NCI-H2196 treated with DMSO at 0.1 percent for 48 hours (cell line): ENCODE data around the gene ANKRD31.
"Not testable (repeated sequence)": the region's sequence is repeated elsewhere in the genome, so short reads cannot be mapped to it uniquely, and the experiment has no call there.

Experiments used
- DNase-seq: peaks from one replicate; lab custom pipeline; 2025; ENCODE audit not compliant: unreplicated experiment; lab: John Stamatoyannopoulos, UW

Gene ANKRD31

DNA sequence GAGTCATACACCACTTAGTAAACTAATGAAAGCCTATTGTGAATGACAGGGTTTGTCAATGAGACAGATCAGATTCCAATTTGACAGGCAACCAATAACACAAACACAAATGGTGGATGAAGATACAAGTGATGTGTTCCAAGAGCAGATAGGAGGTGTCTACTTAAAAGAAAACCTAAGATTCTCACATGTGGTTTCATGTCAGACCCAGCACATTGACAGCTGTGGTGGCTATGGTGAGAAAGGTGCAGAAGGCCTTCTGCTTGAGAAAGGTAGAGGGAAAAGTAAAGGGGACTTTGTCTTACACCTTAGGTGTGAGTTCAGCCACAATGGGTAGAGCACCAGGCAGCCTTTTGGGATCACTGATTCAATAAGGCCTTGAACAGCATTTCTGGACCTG, 11.2 kb downstream of the ANKRD31 start:
- no peak for DNase-seq

- not testable (repeated sequence) for DNase-seq
These were observed 15.9 kb downstream of the ANKRD31 start for GRCh38 chr5:75220787-75221186.

DNA sequence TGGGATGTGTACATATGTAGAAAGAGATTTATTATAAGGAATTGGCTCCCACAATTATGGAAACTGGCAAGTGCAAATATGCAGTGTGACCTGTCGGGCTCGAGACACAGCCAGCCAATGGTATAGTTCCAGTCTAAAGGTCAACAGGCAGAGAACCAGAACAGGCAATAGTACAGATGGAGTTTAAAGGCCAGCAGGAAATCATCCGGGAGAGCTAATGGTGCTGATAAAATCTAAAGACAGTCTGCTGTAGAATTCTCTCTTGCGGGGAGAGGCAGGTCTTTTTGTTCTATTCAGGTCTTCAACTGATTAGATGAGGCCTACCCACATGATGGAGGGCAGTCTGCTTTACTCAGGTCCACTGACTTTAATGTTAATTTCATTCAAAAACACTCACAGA, 21.8 kb downstream of the ANKRD31 start:
- DNase-seq = no peak

DNA sequence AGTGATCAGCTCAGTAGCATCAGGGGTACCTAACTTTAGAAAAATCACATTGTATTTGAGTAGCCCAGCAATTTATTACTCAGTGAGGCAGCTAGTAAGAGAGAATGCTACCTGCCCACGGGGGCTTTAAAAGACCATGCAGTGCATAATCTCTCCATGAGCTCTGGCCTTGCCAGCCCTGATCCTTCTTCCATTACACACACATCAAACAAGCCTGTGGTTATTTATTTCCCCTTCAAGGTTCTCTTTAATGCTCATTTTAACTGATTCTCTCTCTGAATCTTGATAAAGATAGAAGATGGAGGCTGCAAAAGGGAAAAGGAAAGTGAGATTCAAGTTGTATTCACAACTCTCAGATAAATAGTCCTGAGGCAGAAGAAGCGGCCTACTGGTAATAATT, 22.3 kb downstream of the ANKRD31 start:
- no peak for DNase-seq

GRCh38 chr5:75203604-75204003, 33.1 kb downstream of the ANKRD31 start:
- DNase-seq = no peak

- no peak for DNase-seq
These were observed 33.7 kb downstream of the ANKRD31 start for GRCh38 chr5:75202935-75203334.

GRCh38 chr5:75200776-75201175, 35.9 kb downstream of the ANKRD31 start:
- DNase-seq = no peak

DNA sequence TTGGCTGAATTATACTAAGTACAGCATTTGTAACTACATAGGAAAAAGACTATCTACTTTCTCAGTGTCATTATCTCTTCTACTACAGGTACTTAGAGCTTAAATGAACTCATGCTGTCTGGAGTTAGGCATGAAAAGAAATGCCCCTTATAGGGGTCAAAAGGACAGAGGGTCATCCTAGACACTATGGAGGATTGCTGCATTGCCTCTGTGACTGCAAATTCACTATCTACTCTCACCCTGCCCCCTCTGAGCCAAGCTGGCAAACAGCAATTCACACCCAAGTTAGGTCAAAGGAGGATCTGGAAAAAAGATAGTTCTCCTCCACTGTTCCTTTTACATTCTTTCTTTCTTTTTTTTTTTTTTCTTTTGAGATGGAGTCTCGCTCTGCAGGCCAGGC, 36.7 kb downstream of the ANKRD31 start:
- no peak for DNase-seq

DNA sequence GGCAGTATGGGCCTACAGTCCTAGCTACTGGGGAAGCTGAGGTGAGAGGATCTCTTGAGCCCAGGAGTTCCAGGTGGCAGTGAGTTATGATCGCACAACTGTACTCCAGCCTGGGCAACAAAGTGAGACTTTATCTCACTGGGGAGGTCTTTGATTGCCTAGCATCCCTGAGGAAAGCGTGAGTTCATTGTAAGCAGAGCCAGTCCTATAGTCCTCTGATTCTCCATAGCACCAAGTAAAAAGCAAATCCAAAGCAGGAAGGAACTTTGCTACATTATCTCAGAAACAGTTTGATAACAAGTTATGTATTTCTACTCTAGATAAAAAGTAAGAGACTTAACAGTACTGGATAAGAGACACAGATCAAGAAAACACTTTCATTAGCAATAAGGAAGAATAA, 37.6 kb downstream of the ANKRD31 start:
- no peak for DNase-seq

DNA sequence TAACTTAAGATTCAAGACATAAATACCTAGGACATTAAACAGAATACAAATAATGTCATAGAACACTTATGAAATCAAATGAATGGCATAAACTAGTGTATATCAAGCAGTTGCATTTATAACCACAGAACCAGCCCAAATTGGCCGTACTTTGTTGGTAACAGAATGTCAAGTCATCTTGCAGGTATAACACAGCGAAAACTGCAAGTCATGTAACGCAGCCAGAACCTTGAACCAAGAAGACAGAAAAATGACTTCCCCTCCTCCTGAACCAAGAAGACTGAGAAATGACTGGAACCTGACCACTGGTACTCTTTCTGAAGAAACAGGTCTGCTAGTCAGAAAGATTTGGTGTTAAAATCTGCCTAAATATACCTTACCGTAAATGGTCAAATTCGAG, 38.9 kb downstream of the ANKRD31 start:
- DNase-seq = no peak

- no peak for DNase-seq
These were observed 43.9 kb downstream of the ANKRD31 start for GRCh38 chr5:75192804-75193203.

DNA sequence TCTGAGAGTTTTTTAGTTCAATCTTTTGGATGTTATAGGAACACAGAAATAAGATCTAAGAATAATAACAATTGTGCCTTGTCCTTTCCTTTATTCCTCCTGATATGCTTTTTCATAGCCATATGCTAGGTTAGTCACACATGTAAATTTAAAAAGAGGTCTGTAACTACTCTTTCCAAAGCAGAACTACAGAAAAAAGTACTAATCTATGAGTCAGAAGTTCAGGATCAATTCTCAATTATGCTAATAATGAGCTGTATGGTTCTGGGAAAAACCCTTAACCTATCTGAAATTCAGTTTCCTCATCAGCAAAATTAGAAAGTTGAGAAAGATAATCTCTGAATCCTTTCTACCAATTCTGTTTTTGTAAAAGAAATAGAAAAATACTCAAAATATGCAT, 44.4 kb downstream of the ANKRD31 start:
- DNase-seq = no peak

DNA sequence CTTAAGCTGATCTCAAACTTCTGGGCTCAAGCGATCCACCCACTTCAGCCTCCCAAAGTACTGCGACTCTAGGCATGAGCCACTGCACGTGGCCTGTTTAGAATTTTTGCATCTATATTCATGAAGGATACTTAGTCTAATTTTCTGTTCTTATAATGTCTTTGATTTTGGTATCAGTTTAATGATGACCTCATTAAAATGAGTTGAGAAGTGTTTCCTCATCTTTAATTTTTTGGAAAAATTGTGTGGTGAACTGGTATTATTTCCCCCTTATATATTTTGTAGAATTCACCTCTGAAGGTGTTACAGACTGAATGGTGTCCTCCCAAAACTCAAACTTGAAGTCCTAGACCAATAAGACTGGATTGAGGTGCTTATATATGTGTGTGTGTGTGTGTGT, 46.5 kb downstream of the ANKRD31 start:
- DNase-seq = no peak

GRCh38 chr5:75189353-75189752, 47.3 kb downstream of the ANKRD31 start:
- DNase-seq = no peak

DNA sequence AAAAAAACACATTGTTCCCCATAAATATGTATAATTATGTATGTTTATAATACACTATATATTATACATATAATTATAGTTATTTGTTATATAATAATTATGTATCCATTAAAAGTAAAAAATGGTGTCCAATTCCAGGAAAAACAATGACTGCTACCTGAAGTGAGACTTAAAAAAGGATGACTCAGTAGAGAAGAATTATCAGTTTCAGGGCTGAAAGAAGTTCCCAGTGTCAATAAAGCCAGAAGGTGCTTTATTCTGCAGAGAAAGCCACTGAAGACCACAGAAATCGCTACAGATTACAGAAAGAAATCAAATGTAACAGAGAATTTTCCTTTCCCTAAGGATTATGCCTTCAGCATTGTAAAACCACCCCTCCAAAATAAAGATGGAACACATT, 50.9 kb downstream of the ANKRD31 start:
- DNase-seq = no peak

- not testable (repeated sequence) for DNase-seq
These were observed 60.7 kb downstream of the ANKRD31 start for GRCh38 chr5:75176009-75176408.

DNA sequence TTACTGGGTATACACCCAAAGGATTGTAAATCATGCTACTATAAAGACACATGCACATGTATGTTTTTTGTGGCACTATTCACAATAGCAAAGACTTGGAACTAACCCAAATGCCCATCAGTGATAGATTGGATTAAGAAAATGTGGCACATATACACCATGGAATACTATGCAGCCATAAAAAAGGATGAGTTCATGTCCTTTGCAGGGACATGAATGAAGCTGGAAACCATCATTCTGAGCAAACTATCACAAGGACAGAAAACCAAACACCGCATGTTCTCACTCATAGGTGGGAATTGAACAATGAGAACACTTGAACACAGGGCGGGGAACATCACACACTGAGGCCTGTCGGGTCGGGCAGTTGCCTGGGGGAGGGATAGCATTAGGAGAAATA, 61.8 kb downstream of the ANKRD31 start:
- DNase-seq = not testable (repeated sequence)

DNA sequence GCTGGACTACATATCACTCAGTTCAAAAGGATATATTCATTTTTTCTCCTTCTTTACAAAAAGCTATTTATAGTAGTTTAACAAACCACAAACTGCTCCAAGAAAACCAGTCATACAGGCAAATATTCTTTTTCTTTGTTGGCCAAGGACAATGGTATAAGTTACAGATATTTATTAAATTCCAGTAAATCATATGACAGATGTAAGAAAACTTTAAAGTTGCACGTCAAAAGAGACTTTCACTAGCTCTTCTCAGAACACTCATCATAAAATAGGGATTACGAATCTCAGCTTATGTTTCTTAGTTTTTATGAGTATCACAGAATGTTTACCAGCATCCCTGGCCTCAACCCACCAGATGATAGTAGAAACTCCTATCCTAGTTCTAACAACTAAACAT, 67.2 kb downstream of the ANKRD31 start:
- no peak for DNase-seq

DNA sequence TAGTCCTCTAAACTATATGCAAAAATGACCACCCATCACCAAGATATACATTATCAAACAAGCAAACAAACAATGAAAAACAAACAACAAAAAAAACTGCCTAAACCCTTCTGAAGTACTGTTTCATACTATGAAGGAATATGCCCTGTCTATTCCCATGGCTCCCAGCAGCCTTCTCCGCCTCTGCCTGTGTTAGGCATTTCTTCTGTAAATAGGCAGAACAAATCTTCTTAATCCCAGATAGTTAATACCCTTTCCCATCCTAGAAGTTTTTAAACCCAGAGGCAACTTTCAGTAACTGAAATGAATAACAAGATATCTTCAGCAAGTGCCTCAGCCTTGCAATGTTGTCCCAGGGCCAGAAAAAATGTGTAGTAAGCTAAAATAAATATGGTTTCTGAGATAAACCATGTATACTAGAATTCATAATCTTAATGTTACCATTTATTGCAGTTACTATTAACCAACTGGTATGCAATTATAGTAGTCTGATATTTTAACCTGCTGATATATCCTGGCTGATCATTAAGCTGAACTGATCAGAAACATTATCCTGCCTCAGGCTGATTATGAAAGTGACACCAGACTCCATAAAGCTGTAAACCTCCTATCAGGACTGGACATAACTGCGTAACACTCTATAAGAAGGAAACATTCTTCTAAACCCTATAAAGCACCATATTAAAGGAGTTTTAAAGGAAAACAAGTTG, 68.5 kb downstream of the ANKRD31 start:
- no peak for DNase-seq

DNA sequence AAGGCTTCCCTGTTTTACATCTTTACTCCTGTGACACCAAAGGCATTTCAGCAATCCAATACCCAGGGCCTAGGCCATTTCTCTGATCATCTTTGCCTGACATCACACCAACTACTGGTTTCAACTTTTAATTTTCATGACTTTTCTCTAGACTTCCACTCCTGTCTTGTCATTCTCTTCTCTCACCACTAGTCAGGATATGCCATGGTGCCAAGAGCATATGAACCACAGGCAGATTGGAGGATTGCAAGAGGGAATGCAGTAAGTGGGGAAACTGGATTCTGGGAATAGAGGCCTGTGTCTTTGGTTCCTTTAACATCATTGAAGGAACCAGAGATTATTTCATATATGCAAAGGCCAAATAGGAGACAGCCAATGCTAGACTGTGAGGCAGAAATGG, 69.3 kb downstream of the ANKRD31 start:
- DNase-seq = no peak

DNA sequence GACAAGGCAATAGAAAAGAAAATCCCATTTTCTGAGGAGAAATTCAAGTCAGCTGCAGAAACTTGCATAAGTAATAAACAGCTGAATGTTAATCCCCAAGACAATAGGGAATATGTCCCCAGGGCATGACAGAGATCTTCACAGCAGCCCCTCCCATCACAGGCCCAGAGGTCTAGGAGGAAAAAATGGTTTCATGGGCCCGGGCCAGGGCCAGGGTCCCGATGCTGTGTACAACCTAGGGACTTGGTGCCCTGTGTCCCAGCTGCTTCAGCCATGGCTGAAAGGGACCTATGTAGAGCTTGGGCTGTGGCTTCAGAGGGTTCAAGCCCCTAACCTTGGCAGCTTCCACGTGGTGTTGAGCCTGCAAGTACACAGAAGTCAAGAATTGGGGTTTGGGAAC, 75.2 kb downstream of the ANKRD31 start:
- DNase-seq = not testable (repeated sequence)

GRCh38 chr5:75156585-75156984, 80.1 kb downstream of the ANKRD31 start:
- DNase-seq = no peak

DNA sequence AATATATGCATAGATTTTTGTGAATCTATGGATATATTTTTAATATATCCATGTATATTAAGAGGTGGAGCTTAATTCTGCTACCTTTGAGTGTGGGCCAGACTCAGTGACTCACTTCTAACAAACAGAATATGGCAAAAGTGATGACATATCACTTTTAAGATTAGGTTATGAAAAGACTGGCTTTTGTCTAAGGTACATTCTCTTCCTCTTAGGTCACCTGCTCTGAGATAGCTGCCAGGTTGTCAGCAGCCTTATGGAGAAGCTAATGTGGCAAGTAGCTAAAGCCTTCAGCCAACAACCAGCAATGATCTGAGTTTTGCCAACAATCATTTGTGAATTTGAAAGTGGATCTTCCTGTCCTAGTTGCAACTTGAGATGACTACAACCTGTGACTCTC, 83.8 kb downstream of the ANKRD31 start:
- DNase-seq = no peak
